Loucy (cell line): ENCODE results near the gene BARX2.

ENCODE experiments used
- H2AFZ ChIP-seq: fragments of 200-600 bp; sonication (generic); 2 replicates; pipeline ENCODE4 v1.6.0; 2016; ENCODE audit warnings: antibody characterized with exemption, mild to moderate bottlenecking, low read length, moderate library complexity
- H3F3A ChIP-seq: fragments of 200-600 bp; 2 replicates; pipeline ENCODE4 v1.6.0; 2016; ENCODE audit warnings: antibody characterized with exemption, low read depth, mild to moderate bottlenecking
- H3K27me3 ChIP-seq: fragments of 200-600 bp; sonication (generic); 2 replicates; pipeline ENCODE4 v1.6.1; 2014; ENCODE audit warnings: low read length, mild to moderate bottlenecking; ENCODE audit not compliant: insufficient read depth, poor library complexity, severe bottlenecking
- H3K36me3 ChIP-seq: fragments of 200-600 bp; sonication (generic); 2 replicates; pipeline ENCODE4 v1.6.1; 2016; ENCODE audit warnings: low read length; ENCODE audit not compliant: insufficient read depth
- H3K4me1 ChIP-seq: fragments of 200-600 bp; sonication (generic); 2 replicates; pipeline ENCODE4 v1.5.1; 2014; ENCODE audit warnings: low read length, mild to moderate bottlenecking; ENCODE audit not compliant: insufficient read depth, poor library complexity, severe bottlenecking
- H3K4me2 ChIP-seq: fragments of 200-600 bp; sonication (generic); 2 replicates; pipeline ENCODE4 v1.6.0; 2014; ENCODE audit warnings: antibody characterized with exemption, low read length, low read depth, mild to moderate bottlenecking; ENCODE audit not compliant: poor library complexity, severe bottlenecking
- H3K4me3 ChIP-seq: fragments of 200-600 bp; sonication (generic); 2 replicates; pipeline ENCODE4 v1.5.1; 2014; ENCODE audit warnings: low read length, mild to moderate bottlenecking, mixed read lengths; ENCODE audit not compliant: poor library complexity, severe bottlenecking
- H3K79me2 ChIP-seq: fragments of 200-600 bp; sonication (generic); 2 replicates; pipeline ENCODE4 v1.6.1; 2014; ENCODE audit warnings: low read length; ENCODE audit not compliant: insufficient read depth
- H3K9ac ChIP-seq: fragments of 200-600 bp; sonication (generic); 2 replicates; pipeline ENCODE4 v1.6.0; 2014; ENCODE audit warnings: mild to moderate bottlenecking, low read depth, low read length, moderate library complexity; ENCODE audit not compliant: poor library complexity, severe bottlenecking
- H3K9me2 ChIP-seq: fragments of 200-600 bp; sonication (generic); replicated peaks from 2 replicates; pipeline ENCODE4 v1.6.1; 2016; ENCODE audit warnings: low read depth, low read length, mixed read lengths
- H3K9me3 ChIP-seq: fragments of 200-600 bp; sonication (generic); 2 replicates; pipeline ENCODE4 v1.6.1; 2014; ENCODE audit warnings: mild to moderate bottlenecking, antibody characterized with exemption, low read length, low read depth; ENCODE audit not compliant: insufficient read depth
- H4K20me1 ChIP-seq: fragments of 200-600 bp; sonication (generic); 2 replicates; pipeline ENCODE4 v1.6.0; 2014; ENCODE audit warnings: antibody characterized with exemption, low read length, mild to moderate bottlenecking; ENCODE audit not compliant: insufficient read depth, poor library complexity, severe bottlenecking
- CTCF ChIP-seq: fragments of 200-600 bp; sonication (generic); conservative IDR thresholded peaks from 2 replicates; pipeline ENCODE4 v1.5.1; 2014; ENCODE audit warnings: mild to moderate bottlenecking, antibody characterized with exemption, low read length
- EZH2phosphoT487 ChIP-seq: fragments of 200-600 bp; IDR thresholded peaks from 2 replicates; pipeline ENCODE4 v1.6.1; 2018; ENCODE audit warnings: antibody characterized with exemption, mild to moderate bottlenecking, moderate library complexity, borderline replicate concordance

BARX2 gene

GRCh38 chr11:129385801-129386200 lies 10.2 kb downstream of the BARX2 start:
- no peaks in the 10 kb centered on the region for H3K27me3 ChIP-seq
- H3K79me2 ChIP-seq: no peaks in the 10 kb centered on the region
- TF ChIP-seq EZH2phosphoT487 (no peak), CTCF (no peak)
- no peaks in the 10 kb centered on the region for H4K20me1 ChIP-seq
- H3F3A ChIP-seq: no peaks in the 10 kb centered on the region
- H2AFZ ChIP-seq: no peak overlapping the region
- H3K9ac ChIP-seq: no peak overlapping the region
- H3K4me2 ChIP-seq: no peak overlapping the region
- no peaks in the 10 kb centered on the region for H3K9me3 ChIP-seq
- H3K36me3 ChIP-seq: no peaks in the 10 kb centered on the region
- H3K9me2 ChIP-seq: no peaks in the 10 kb centered on the region
- H3K4me3 ChIP-seq: no peak overlapping the region
- no peaks in the 10 kb centered on the region for H3K4me1 ChIP-seq

DNA sequence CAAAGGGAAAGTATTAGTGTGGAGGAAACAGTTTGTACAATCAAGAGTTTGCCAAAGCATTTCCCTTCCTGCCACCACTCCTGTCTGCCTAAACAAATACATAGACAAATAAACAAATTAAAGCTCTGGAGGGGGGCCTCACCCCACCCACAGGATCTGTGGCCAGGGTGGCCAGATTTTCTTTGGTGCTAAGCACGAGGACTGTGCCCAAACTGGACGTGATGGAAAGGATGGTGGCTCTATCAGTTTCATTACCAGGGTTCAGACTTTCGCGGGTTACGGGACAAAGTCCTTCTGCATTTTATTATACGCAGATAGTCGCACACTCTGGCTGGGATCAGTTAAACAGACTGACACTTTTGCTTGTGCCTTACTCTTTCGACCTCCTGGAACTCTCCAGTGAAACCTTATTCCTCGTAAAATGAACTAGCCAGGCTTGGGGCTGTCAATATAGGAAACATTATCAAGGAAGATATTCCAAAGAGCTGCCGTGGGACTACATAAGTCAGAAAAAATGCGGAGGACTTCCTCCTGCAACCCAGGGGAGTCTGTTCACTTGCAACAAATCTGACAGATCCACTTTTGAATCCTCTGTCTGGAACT lies 11.2 kb downstream of the BARX2 start:
- no peaks in the 10 kb centered on the region for H3F3A ChIP-seq
- no peaks in the 10 kb centered on the region for H3K4me1 ChIP-seq
- no peak overlapping the region for H3K4me2 ChIP-seq
- H3K79me2 ChIP-seq: no peaks in the 10 kb centered on the region
- H3K27me3 ChIP-seq: no peaks in the 10 kb centered on the region
- no peak overlapping the region for H3K9ac ChIP-seq
- H4K20me1 ChIP-seq: no peaks in the 10 kb centered on the region
- no peaks in the 10 kb centered on the region for H3K36me3 ChIP-seq
- no peak overlapping the region for H3K4me3 ChIP-seq
- H3K9me3 ChIP-seq: no peaks in the 10 kb centered on the region
- no peak overlapping the region for H2AFZ ChIP-seq
- TF ChIP-seq CTCF (no peak), EZH2phosphoT487 (no peak)
- H3K9me2 ChIP-seq: no peaks in the 10 kb centered on the region

DNA sequence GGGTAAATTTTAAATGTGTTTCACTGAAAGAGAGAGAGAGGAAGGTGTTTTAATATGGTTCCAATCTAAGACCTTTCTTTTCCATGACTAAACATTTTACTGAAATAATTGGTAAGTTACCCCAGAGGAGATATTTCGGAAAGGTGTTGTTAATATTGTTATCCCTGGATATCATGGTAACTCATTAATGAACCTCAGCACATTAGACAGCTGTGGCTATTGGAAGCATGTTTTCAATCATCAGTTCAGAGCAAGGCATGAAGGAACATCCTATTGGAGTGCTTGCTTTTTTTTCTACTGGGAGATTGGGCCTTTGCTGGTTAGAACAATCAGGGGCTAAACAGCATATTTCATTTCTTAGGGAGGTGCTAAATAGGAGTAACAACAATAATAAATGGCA lies 11.8 kb downstream of the BARX2 start:
- Histone ChIP-seq H3K4me3 (no peak overlapping the region), H3K9ac (no peak overlapping the region), H3F3A (no peaks in the 10 kb centered on the region), H3K4me1 (no peaks in the 10 kb centered on the region), H3K36me3 (no peaks in the 10 kb centered on the region), H4K20me1 (no peaks in the 10 kb centered on the region), H3K9me2 (no peaks in the 10 kb centered on the region), H2AFZ (no peak overlapping the region), H3K4me2 (no peak overlapping the region), H3K27me3 (no peaks in the 10 kb centered on the region), H3K79me2 (no peaks in the 10 kb centered on the region), H3K9me3 (no peaks in the 10 kb centered on the region)
- TF ChIP-seq EZH2phosphoT487 (no peak), CTCF (no peak)
